Measurements from ENCODE around the gene SPSB1.

The SPSB1 gene

DNA sequence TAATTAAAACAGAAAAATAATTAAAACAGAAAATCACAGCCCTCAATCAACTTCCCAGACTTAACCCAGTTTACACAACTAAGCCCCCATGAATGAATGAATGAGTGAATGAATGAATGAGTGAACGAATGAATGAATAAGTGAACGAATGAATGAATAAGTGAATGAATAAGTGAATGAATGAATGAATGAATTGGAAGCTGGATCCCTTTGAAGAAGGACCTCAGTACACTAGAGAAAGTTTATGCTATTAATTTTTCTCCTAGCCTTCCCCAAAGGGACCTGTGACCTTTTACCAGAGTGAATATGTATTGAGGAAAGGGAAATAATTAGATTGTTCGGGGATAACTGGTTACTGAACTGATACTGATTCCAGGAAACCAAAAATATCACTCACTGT, 5.6 kb downstream of the SPSB1 start:
- TF ChIP-seq FOXP2 (optimal IDR thresholded peaks at IDR 0.05; ENCODE audit: borderline replicate concordance, extremely low read depth, extremely low read length, insufficient read depth) (no peak), SIN3A (IDR thresholded peaks at IDR 0.05; ENCODE audit: borderline replicate concordance, insufficient read depth, low read length) (no peak), POLR2AphosphoS5 (IDR thresholded peaks at IDR 0.05; ENCODE audit: low read depth, low read length) (no peak), REST (IDR thresholded peaks at IDR 0.05; ENCODE audit: insufficient read depth in 1 of 2, low read depth in 2 of 2, low read length in 2 of 2) (no peak), TAF1 (IDR thresholded peaks at IDR 0.05; ENCODE audit: borderline replicate concordance, insufficient read depth, low read length) (no peak)

DNA sequence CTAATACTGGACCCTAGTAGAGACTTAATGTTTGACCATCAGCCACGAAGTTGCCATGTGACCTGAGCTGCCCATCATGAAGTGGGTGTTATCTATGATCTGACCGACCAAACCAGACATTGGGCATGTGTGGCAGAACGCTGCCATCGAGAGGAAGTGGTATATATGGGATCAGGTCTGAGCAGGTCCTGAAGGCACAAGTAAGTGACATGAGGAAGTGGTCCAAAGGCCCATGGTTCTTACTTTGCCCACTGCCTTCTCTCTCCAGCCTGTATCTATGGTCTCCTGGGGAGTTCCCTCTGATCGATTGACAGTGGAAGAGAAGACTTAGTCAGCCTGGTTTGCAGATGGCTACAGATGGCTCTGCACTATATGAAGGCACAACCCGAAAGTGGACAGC, 7.9 kb downstream of the SPSB1 start:
- TF ChIP-seq TAF1 (IDR thresholded peaks at IDR 0.05; ENCODE audit: borderline replicate concordance, insufficient read depth, low read length) (no peak), POLR2AphosphoS5 (IDR thresholded peaks at IDR 0.05; ENCODE audit: low read depth, low read length) (no peak)

GRCh38 chr1:9302745-9303524, 10.2 kb downstream of the SPSB1 start:
- TF ChIP-seq POLR2AphosphoS5 (IDR thresholded peaks at IDR 0.05; ENCODE audit: low read depth, low read length) (no peak), TAF1 (IDR thresholded peaks at IDR 0.05; ENCODE audit: borderline replicate concordance, insufficient read depth, low read length) (peak; percentile 32; the same call in 1 of the 2 replicates), SIN3A (IDR thresholded peaks at IDR 0.05; ENCODE audit: borderline replicate concordance, insufficient read depth, low read length) (0 out of 2 replicates have a peak, but pooled peaks have one; percentile 63)

DNA sequence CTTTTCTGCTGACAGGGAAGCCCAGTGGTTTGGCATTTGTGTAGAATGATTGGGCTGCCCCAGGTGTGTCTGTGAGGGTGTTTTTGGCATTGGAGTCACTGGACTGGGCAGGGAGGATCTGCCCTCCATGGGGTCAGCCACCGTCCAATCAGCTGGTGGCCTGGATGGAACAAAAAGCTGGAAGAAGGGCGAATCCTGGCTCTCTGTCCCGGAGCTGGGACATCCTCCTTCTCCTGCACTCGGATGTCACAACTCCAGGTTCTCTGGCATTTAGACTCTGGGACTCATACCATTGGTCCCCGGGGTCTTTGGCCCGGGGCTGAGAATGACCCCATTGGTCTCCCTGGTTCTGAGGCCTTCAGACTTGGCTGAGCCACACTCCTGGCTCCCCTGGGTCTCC, 11.2 kb downstream of the SPSB1 start:
- TF ChIP-seq REST (IDR thresholded peaks at IDR 0.05; ENCODE audit: insufficient read depth in 1 of 2, low read depth in 2 of 2, low read length in 2 of 2) (no peak), FOXP2 (optimal IDR thresholded peaks at IDR 0.05; ENCODE audit: borderline replicate concordance, extremely low read depth, extremely low read length, insufficient read depth) (no peak), POLR2AphosphoS5 (IDR thresholded peaks at IDR 0.05; ENCODE audit: low read depth, low read length) (no peak), TAF1 (IDR thresholded peaks at IDR 0.05; ENCODE audit: borderline replicate concordance, insufficient read depth, low read length) (no peak), SIN3A (IDR thresholded peaks at IDR 0.05; ENCODE audit: borderline replicate concordance, insufficient read depth, low read length) (no peak)

GRCh38 chr1:9305216-9305615, 12.5 kb downstream of the SPSB1 start:
- TF ChIP-seq TAF1 (IDR thresholded peaks at IDR 0.05; ENCODE audit: borderline replicate concordance, insufficient read depth, low read length) (no peak), POLR2AphosphoS5 (IDR thresholded peaks at IDR 0.05; ENCODE audit: low read depth, low read length) (no peak), FOXP2 (optimal IDR thresholded peaks at IDR 0.05; ENCODE audit: borderline replicate concordance, extremely low read depth, extremely low read length, insufficient read depth) (no peak), REST (IDR thresholded peaks at IDR 0.05; ENCODE audit: insufficient read depth in 1 of 2, low read depth in 2 of 2, low read length in 2 of 2) (no peak), SIN3A (IDR thresholded peaks at IDR 0.05; ENCODE audit: borderline replicate concordance, insufficient read depth, low read length) (no peak)

GRCh38 chr1:9306006-9306405, 13.3 kb downstream of the SPSB1 start:
- TF ChIP-seq POLR2AphosphoS5 (IDR thresholded peaks at IDR 0.05; ENCODE audit: low read depth, low read length) (no peak), TAF1 (IDR thresholded peaks at IDR 0.05; ENCODE audit: borderline replicate concordance, insufficient read depth, low read length) (no peak), SIN3A (IDR thresholded peaks at IDR 0.05; ENCODE audit: borderline replicate concordance, insufficient read depth, low read length) (no peak), FOXP2 (optimal IDR thresholded peaks at IDR 0.05; ENCODE audit: borderline replicate concordance, extremely low read depth, extremely low read length, insufficient read depth) (no peak), REST (IDR thresholded peaks at IDR 0.05; ENCODE audit: insufficient read depth in 1 of 2, low read depth in 2 of 2, low read length in 2 of 2) (no peak)
